ENCODE data around the gene METTL2B.

DNA sequence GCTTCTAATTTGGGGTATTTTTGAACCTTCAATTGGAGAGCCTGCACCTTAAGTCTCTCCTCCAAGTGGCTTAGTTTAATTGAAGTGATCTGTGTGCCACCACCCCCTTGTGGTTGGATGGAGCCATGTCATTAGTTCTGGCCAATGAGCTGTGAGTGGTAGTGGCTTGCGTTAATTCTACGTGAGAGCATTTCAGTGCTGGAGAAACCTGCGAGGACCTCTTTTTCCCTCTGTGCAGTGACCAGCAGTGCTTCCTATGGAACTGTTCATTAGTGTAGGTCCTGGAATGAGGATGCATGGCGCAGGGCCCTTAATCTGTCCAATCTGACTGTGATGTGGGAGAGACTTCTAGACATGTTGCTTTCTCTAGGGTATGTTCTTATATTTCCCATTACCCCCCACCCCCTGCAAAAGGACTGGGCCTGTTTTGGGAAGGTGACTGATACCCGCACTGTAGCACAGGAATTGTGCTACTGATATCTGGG is 17.1 kb upstream of the METTL2B start:
- TF ChIP-seq, protein P1, sequence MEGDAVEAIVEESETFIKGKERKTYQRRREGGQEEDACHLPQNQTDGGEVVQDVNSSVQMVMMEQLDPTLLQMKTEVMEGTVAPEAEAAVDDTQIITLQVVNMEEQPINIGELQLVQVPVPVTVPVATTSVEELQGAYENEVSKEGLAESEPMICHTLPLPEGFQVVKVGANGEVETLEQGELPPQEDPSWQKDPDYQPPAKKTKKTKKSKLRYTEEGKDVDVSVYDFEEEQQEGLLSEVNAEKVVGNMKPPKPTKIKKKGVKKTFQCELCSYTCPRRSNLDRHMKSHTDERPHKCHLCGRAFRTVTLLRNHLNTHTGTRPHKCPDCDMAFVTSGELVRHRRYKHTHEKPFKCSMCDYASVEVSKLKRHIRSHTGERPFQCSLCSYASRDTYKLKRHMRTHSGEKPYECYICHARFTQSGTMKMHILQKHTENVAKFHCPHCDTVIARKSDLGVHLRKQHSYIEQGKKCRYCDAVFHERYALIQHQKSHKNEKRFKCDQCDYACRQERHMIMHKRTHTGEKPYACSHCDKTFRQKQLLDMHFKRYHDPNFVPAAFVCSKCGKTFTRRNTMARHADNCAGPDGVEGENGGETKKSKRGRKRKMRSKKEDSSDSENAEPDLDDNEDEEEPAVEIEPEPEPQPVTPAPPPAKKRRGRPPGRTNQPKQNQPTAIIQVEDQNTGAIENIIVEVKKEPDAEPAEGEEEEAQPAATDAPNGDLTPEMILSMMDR (IDR thresholded peaks at IDR 0.05) = peak; percentile 78 to 92 (median 91)
- no peak for TF ChIP-seq POLR2A (IDR thresholded peaks at IDR 0.05)

All from testis (tissue), 2 donors.